Gastrocnemius medialis (tissue), 4 donors: ENCODE measurements around the gene LUZP2. TPM values are rescaled to one million over a fixed set of nuclear protein-coding genes. Genes with fewer than 3 reads are reported as not detected.

Experiments
- ATAC-seq, 2 donors: fragments of 150-250 bp; one replicate each; pipeline ENCODE4 v1.9.1; 2016
- DNase-seq, 2 donors: peaks; one replicate each; pipeline ENCODE4 v3.0.0-alpha.2; 2019
- H3K27ac ChIP-seq, 4 donors: fragments of 200-600 bp; sonication (generic); 1 replicate in 1 of 4; 2 replicates in 3 of 4; pipeline ENCODE4 v1.5.1; 2016 to 2018; ENCODE audit warnings: mild to moderate bottlenecking in 2 of 4, moderate library complexity in 1 of 4
- H3K27me3 ChIP-seq, 3 donors: fragments of 200-600 bp; sonication (generic) in 2 of 3; 1 replicate in 1 of 3; 2 replicates in 2 of 3; pipeline versions ENCODE4 v1.5.1 to v1.6.0; 2016 to 2019; ENCODE audit warnings: mild to moderate bottlenecking in 1 of 3, moderate library complexity in 1 of 3
- H3K36me3 ChIP-seq, 2 donors: fragments of 200-600 bp; sonication (generic) in 1 of 2; one replicate each; pipeline ENCODE4 v1.5.1; 2017 to 2018
- H3K4me1 ChIP-seq, 2 donors: fragments of 200-600 bp; sonication (generic) in 1 of 2; one replicate each; pipeline ENCODE4 v1.5.1; 2016 to 2017; ENCODE audit warnings: mild to moderate bottlenecking in 2 of 2
- H3K4me3 ChIP-seq, 4 donors: fragments of 200-600 bp; sonication (generic) in 3 of 4; 1 replicate in 1 of 4; 2 replicates in 3 of 4; pipeline ENCODE4 v1.5.1; 2016 to 2019; ENCODE audit warnings: mild to moderate bottlenecking in 2 of 4
- H3K9me3 ChIP-seq, 3 donors: fragments of 200-600 bp; sonication (generic) in 2 of 3; 1 replicate in 1 of 3; 2 replicates in 2 of 3; pipeline ENCODE4 v1.5.1; 2016 to 2019
- POLR2A ChIP-seq, 2 donors: fragments of 450-650 bp; IDR thresholded peaks; one replicate each; pipeline ENCODE4 v1.6.1; 2017; ENCODE audit warnings: antibody characterized with exemption in 2 of 2, mild to moderate bottlenecking in 2 of 2, moderate library complexity in 2 of 2
- in situ Hi-C, 4 donors: fragments of 200-750 bp; cut with MboI; loops; one replicate each; pipeline versions ENCODE4 v1.15.0 to v1.8.0; 2017; ENCODE audit warnings: low sequenced_read_pairs in 4 of 4
- intact Hi-C: fragments of 100-400 bp; cut with DNase I; formaldehyde crosslinking; loops from one replicate; pipeline ENCODE4 v1.15.1; 2023; ENCODE audit warnings: low total_unique reads
- total RNA-seq, 4 donors: library from RNA; depleted of rRNA; stranded (reverse); fragments of >200 nt; gene quantifications; one replicate each; pipeline versions ENCODE4 v1.1.0 to v1.2.3, GENCODE V29; 2016
- TF ChIP-seq, protein P1 (sequence below), 5 experiments: fragments of 450-650 bp in 3 of 5; fragments of 200-600 bp in 2 of 5; sonication (generic) in 2 of 5; IDR thresholded peaks in 4 of 5; conservative IDR thresholded peaks in 1 of 5; 1 replicate in 4 of 5; 2 replicates in 1 of 5; pipeline ENCODE4 v1.5.1; 2016 to 2019; ENCODE audit warnings: antibody characterized with exemption in 5 of 5, mild to moderate bottlenecking in 3 of 5, moderate library complexity in 3 of 5

LUZP2 gene
- total RNA-seq, 4 donors from 2014 or later, result not detected

DNA sequence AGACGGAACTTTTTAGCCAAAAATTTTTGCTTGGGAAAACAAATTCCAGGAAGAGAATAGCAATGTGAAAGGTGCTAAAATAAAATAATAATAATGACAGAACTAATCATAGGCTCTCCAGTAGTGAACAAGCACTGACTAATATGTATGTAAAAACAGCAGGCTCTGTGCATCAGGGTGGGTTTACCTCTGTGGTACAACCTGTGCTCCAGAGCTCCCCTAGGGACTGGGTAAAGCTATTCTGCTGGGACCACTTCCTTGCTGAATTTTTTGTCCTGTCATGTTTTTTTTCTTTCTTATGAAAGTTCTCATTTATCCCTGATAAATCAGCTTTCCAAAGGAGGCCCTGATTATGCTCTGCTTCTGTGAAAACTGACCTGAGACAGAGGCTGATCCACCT, 18.8 kb downstream of the LUZP2 start:
- TF ChIP-seq, protein P1, sequence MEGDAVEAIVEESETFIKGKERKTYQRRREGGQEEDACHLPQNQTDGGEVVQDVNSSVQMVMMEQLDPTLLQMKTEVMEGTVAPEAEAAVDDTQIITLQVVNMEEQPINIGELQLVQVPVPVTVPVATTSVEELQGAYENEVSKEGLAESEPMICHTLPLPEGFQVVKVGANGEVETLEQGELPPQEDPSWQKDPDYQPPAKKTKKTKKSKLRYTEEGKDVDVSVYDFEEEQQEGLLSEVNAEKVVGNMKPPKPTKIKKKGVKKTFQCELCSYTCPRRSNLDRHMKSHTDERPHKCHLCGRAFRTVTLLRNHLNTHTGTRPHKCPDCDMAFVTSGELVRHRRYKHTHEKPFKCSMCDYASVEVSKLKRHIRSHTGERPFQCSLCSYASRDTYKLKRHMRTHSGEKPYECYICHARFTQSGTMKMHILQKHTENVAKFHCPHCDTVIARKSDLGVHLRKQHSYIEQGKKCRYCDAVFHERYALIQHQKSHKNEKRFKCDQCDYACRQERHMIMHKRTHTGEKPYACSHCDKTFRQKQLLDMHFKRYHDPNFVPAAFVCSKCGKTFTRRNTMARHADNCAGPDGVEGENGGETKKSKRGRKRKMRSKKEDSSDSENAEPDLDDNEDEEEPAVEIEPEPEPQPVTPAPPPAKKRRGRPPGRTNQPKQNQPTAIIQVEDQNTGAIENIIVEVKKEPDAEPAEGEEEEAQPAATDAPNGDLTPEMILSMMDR (IDR thresholded peaks at IDR 0.05 in 4 of 5, conservative IDR thresholded peaks at IDR 0.05 in 1 of 5), result no peak
- TF ChIP-seq POLR2A (IDR thresholded peaks at IDR 0.05), result no peak
- Histone ChIP-seq H3K9me3 (no peaks in the 10 kb centered on the region), H3K27me3 (no peaks in the 10 kb centered on the region), H3K4me3 (no peak overlapping the region), H3K27ac (no peak overlapping the region), H3K36me3 (no peaks in the 10 kb centered on the region), H3K4me1 (no peaks in the 10 kb centered on the region)
- ATAC-seq (no peak), DNase-seq (no peak)
- intact Hi-C loops, result no loop called here
- in situ Hi-C loops, result no loop called here

DNA sequence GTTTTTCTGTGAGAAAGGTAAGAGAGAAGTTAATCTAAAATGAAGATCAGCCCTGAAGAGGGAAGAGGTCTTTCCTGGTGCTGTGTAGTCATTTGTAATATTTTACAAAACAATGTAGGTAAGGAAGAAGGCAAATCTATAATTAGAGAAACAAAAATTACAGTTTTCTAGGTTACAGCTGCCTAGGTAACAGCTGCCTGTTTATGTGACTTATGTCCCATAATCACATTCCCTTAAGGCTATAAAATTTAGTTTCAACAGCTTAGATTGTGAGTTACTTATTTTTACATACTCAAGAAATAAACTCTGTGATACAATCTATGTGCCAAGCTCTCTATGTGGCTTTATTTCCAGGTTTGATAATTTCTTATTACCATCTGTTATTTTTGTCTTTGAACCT, 19.8 kb downstream of the LUZP2 start:
- DNase-seq (no peak), ATAC-seq (no peak)
- no peaks in the 10 kb centered on the region for H3K27me3 ChIP-seq
- intact Hi-C loops (no loop called here), in situ Hi-C loops (no loop called here)
- TF ChIP-seq, protein P1 (IDR thresholded peaks at IDR 0.05 in 4 of 5, conservative IDR thresholded peaks at IDR 0.05 in 1 of 5), result no peak
- no peak for TF ChIP-seq POLR2A (IDR thresholded peaks at IDR 0.05)
- H3K4me3 ChIP-seq, result no peak overlapping the region
- H3K4me1 ChIP-seq, result no peaks in the 10 kb centered on the region
- H3K27ac ChIP-seq, result no peak overlapping the region
- no peaks in the 10 kb centered on the region for H3K36me3 ChIP-seq
- no peaks in the 10 kb centered on the region for H3K9me3 ChIP-seq

DNA sequence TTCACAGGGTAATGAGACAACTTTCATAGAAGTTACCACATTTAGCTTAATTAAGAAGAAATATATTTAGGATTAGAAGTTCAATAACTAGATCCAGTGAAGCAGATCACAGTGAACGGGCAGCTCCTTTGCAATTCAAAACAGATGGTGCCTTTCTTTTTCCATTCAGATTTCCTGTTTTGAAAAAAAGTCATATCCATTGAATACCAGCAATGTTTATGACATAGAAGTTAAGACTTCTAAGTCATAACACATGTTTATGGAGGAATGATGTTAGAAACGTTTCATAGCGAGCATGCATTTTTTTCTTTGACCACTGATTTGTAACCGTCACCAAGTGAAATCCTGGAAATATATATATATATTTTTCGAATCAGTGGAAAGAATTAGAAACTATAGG, 24.7 kb downstream of the LUZP2 start:
- intact Hi-C loops (no loop called here), in situ Hi-C loops (no loop called here)
- Histone ChIP-seq H3K27ac (no peak overlapping the region), H3K4me3 (no peak overlapping the region), H3K27me3 (no peaks in the 10 kb centered on the region), H3K4me1 (no peaks in the 10 kb centered on the region), H3K9me3 (no peaks in the 10 kb centered on the region), H3K36me3 (no peaks in the 10 kb centered on the region)
- no peak for TF ChIP-seq POLR2A (IDR thresholded peaks at IDR 0.05)
- TF ChIP-seq, protein P1 (IDR thresholded peaks at IDR 0.05 in 4 of 5, conservative IDR thresholded peaks at IDR 0.05 in 1 of 5), result no peak
- DNase-seq (no peak), ATAC-seq (no peak)

DNA sequence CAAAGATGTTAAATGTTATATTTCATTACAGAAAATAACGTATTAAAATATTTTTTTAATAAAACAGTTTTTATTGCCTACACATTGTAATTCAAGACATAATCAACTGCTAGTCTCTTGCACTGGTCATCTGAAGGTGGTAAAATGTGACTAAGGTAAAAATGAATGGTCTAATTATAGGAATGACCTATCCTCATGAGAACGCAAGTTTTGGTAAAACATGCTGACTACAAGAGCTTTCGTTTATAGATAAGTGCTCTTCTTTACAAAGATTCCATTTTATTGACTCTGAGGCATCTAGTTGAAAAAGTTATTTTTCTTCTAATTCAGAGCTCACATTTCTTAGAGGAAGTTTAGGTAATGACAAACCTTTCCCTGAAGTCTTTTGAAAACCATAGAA, 27.3 kb downstream of the LUZP2 start:
- intact Hi-C loops (no loop called here), in situ Hi-C loops (no loop called here)
- Histone ChIP-seq H3K4me1 (no peaks in the 10 kb centered on the region), H3K4me3 (no peak overlapping the region), H3K27ac (no peak overlapping the region), H3K36me3 (no peaks in the 10 kb centered on the region), H3K27me3 (no peaks in the 10 kb centered on the region), H3K9me3 (no peaks in the 10 kb centered on the region)
- ATAC-seq, result no peak
- DNase-seq, result no peak
- TF ChIP-seq, protein P1 (IDR thresholded peaks at IDR 0.05 in 4 of 5, conservative IDR thresholded peaks at IDR 0.05 in 1 of 5), result no peak
- TF ChIP-seq POLR2A (IDR thresholded peaks at IDR 0.05), result no peak

DNA sequence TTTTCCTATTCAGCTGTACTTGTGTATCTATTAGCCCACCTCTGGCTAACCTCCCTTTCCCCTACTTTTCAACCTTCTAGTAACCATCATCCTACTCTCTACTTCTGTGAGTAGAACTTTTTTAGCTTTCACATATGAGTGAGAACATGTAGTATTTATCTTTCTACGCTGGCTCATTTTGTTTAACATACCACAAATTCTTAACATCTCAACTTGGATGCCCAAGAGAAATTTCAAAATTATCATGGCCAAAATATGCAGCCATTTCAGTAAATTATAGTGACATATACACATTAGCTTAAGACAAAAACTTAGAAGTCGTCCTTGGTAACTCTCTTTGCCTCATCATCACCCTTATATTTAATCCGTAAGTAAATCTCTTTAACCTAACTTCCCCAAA, 34.7 kb downstream of the LUZP2 start:
- in situ Hi-C loops, result no loop called here
- ATAC-seq, result no peak
- H3K36me3 ChIP-seq, result no peaks in the 10 kb centered on the region
- no peaks in the 10 kb centered on the region for H3K4me1 ChIP-seq
- no peak for TF ChIP-seq POLR2A (IDR thresholded peaks at IDR 0.05)
- TF ChIP-seq, protein P1 (IDR thresholded peaks at IDR 0.05 in 4 of 5, conservative IDR thresholded peaks at IDR 0.05 in 1 of 5), result no peak
- no peaks in the 10 kb centered on the region for H3K9me3 ChIP-seq
- no peak overlapping the region for H3K27ac ChIP-seq
- no peak for DNase-seq
- no peak overlapping the region for H3K4me3 ChIP-seq
- H3K27me3 ChIP-seq, result no peaks in the 10 kb centered on the region
- intact Hi-C loops, result no loop called here
